Heart right ventricle (tissue), 16 donors: Measurements from ENCODE around the gene ORC4. TPM values are rescaled to one million over a fixed set of nuclear protein-coding genes. Genes with fewer than 3 reads are reported as not detected.
A peak's percentile ranks its signal among the peaks of the same experiment; 100 is the strongest.
"Not testable (repeated sequence)": the region's sequence is repeated elsewhere in the genome, so short reads cannot be mapped to it uniquely, and the experiment has no call there.

ENCODE experiments used
- ATAC-seq, 8 donors: fragments of 200-7000 bp; cut with Tn5 transposase; one replicate each; pipeline ENCODE4 v1.9.1; 2020; ENCODE audit warnings: mild to moderate bottlenecking in 8 of 8, moderate library complexity in 8 of 8, moderate number of reproducible peaks in 1 of 8
- DNase-seq, 2 donors: peaks; one replicate each; pipeline ENCODE4 v3.0.0-alpha.2; 2020
- H3K27ac ChIP-seq, 10 donors: fragments of 200-600 bp; sonication (generic) in 2 of 10; one replicate each; pipeline versions ENCODE4 v1.5.0 to v1.8.0; 2020 to 2022; ENCODE audit warnings: mild to moderate bottlenecking in 3 of 10
- H3K27me3 ChIP-seq, 7 donors: fragments of 200-600 bp; one replicate each; pipeline ENCODE4 v1.8.0; 2021 to 2022; ENCODE audit warnings: mild to moderate bottlenecking in 2 of 7
- H3K36me3 ChIP-seq, 9 donors: fragments of 200-600 bp; sonication (generic) in 1 of 9; one replicate each; pipeline versions ENCODE4 v1.5.0 to v1.8.0; 2020 to 2022; ENCODE audit warnings: mild to moderate bottlenecking in 2 of 9
- H3K4me1 ChIP-seq, 9 donors: fragments of 200-600 bp; sonication (generic) in 1 of 9; one replicate each; pipeline versions ENCODE4 v1.5.0 to v1.8.0; 2020 to 2022; ENCODE audit warnings: mild to moderate bottlenecking in 4 of 9
- H3K4me3 ChIP-seq, 10 donors: fragments of 200-600 bp; sonication (generic) in 2 of 10; one replicate each; pipeline versions ENCODE4 v1.5.0 to v1.8.0; 2020 to 2022; ENCODE audit warnings: mild to moderate bottlenecking in 7 of 10, moderate library complexity in 2 of 10
- H3K9me3 ChIP-seq, 11 donors: fragments of 200-600 bp in 10 of 11; sonication (generic) in 2 of 11; one replicate each; pipeline versions ENCODE4 v1.5.0 to v1.8.0; 2013 to 2022; ENCODE audit warnings: mild to moderate bottlenecking in 2 of 11, control low read depth in 1 of 11, moderate library complexity in 1 of 11
- WGBS, 2 donors: extraction: QIAGEN DNeasy Blood & Tissue Kit; methylation state at CpG; one replicate each; pipeline ENCODE4 v1.1.7; 2013; ENCODE audit warnings: inconsistent platforms in 1 of 2; 5-methylcytosine and 5-hydroxymethylcytosine counted together
- intact Hi-C, 10 donors: fragments of 100-400 bp; cut with DNase I; formaldehyde crosslinking; loops; one replicate each; pipeline versions ENCODE4 v1.11.1 to v1.14.2; 2022
- polyA plus RNA-seq, 2 donors: library from polyadenylated mRNA; stranded (reverse); fragments of 200-250 nt; gene quantifications; one replicate each; pipeline ENCODE4 v1.2.3, GENCODE V29; 2013
- total RNA-seq, 10 donors: library from RNA; stranded (reverse); fragmentation: NEBNext Ultra II Directional in 3 of 10; extraction: Animal tissue kit (Norgen Biotek cat#: 25700) in 3 of 10; gene quantifications; one replicate each; pipeline versions ENCODE4 v1.2.1 to v1.2.4, GENCODE V29; 2021 to 2023
- TF ChIP-seq, protein P1 (sequence below), 9 donors: fragments of 200-600 bp; sonication (generic) in 2 of 9; IDR thresholded peaks; one replicate each; pipeline versions ENCODE4 v1.5.0 to v1.8.0; 2021 to 2022; ENCODE audit warnings: antibody characterized with exemption in 9 of 9, mild to moderate bottlenecking in 5 of 9, moderate library complexity in 1 of 9
- donor health status: Arrhythmogenic right ventricular cardiomyopathy.
- donor health status: ischemic (EF 13 %, LVEDD 7.1; RV severe dilation, severe dysfunction).
- donor health status: healthy with polysubstance abuse.
- donor health status: DM: no; HTN: yes; CAD: no.
- donor health status: DM: no; HTN: no; CAD: no.
- donor health status: ischemic (EF 25% LVEDD 6.9; RV normal size, moderate dysfunction).
- donor health status: ischemic (EF 25% LVEDD 5.7; RV mildly dilated, moderate dysfunction).
- donor health status: healthy.
- donor health status: DM: yes; HTN: yes; CAD: no.
- donor health status: Ischemic cardiomyopathy.
- donor health status: ischemic (EF 35%, LVEDD 5.7; RV mildly dilated, moderate dysfunction).
- donor health status: nonischemic (EF 11% LVEDD 7.7; RV severe dilation, severe dysfunction).
- donor health status: DM: yes; HTN: yes; CAD: no.
- donor health status: PGD.
- donor health status: ischemic (EF 29% LVEDD 5.4; RV normal size, mild dysfunction).
- donor health status: nonischemic (EF 23%, LVEDD 6.1; RV moderate dilation, normal function).

Gene ORC4
- total and polyA plus RNA-seq, 12 donors, result 8.4 to 51.7 (median 38.8) TPM

DNA sequence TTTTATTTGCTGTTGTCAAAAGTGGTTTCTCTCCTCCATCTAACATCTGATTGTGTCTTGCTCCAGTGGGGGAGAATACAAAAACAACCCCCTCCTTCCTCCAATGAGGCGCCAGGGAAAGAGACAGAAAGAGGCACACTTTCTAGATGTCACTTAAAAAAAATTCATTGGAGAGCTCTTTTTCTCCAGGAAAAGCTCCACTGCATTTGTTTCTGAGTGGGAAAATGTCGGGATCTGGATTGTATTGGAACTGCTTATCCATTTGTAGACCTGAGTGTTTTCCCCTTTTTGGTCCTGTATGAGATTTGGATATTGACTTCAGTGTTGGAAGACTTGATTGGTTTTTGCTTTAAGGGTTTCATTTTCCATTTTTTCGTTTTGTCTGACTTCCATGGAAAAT, 1.3 kb upstream of the ORC4 start:
- DNase-seq (no peak), ATAC-seq (no peak)
- Histone ChIP-seq H3K4me1 (peaks cover 3 to 59% (median 48%) of the 10 kb centered on the region in 9 donors), H3K27me3 (no peaks in the 10 kb centered on the region), H3K4me3 (peak overlapping the region; percentile 45 to 99 (median 84)), H3K36me3 (peaks cover 0 to 5% (median 0%) of the 10 kb centered on the region in 9 donors), H3K27ac (peak overlapping the region in 9 of 10 donors; percentile 85 to 97 (median 94)), H3K9me3 (no peaks in the 10 kb centered on the region)
- intact Hi-C loops, result no loop called here
- TF ChIP-seq, protein P1, sequence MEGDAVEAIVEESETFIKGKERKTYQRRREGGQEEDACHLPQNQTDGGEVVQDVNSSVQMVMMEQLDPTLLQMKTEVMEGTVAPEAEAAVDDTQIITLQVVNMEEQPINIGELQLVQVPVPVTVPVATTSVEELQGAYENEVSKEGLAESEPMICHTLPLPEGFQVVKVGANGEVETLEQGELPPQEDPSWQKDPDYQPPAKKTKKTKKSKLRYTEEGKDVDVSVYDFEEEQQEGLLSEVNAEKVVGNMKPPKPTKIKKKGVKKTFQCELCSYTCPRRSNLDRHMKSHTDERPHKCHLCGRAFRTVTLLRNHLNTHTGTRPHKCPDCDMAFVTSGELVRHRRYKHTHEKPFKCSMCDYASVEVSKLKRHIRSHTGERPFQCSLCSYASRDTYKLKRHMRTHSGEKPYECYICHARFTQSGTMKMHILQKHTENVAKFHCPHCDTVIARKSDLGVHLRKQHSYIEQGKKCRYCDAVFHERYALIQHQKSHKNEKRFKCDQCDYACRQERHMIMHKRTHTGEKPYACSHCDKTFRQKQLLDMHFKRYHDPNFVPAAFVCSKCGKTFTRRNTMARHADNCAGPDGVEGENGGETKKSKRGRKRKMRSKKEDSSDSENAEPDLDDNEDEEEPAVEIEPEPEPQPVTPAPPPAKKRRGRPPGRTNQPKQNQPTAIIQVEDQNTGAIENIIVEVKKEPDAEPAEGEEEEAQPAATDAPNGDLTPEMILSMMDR (IDR thresholded peaks at IDR 0.05), result no peak
- 1 to 4% methylated on average over 3 of the region's 3 CpGs for WGBS, 2 donors

DNA sequence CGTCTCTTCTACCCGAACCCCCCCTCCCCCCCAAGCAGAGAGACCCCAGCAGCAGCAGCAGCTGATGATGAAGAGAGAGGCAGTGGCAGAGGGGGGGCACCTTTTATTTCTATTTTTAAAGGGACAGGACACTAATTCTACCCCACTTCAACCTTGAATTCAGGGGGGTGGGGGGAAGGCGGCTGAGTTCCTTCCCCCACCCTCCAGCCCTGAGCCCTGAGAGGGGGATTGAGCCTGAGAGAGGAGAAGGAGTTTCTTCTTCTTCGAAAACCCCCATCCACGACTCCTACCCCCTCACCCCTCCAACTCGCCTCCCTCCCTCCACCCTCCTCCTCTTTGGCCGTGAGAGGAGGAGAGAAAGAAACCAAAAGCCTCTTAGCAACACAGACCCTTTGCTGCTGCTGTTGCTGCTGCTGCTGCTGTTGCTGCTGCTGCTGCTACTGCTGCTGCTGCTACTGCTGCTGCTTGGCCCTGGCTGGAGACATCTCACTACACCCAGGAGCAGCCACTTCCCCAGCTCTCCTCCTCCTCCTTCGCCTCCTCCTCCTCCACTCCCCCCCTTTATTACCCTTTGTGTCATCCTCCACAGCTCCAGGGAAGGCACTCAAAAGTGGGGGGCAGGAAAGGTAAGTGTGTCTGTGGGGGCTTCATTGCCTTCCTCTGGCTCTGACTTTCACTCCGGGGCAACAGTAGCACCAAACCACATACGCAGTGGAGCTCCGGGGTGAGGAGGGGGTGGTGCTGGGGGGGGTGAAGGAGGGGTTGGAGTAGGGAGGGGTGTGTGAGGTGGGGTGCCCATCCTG, 723 bp upstream of the ORC4 start, which contains the start of gene MBD5:
TSS of gene MBD5 (plus strand) at position 33 of the 803 bp plus-strand sequence.
- Histone ChIP-seq H3K27me3 (no peaks in the 10 kb centered on the region), H3K4me3 (peak within 1 kb of the TSS; percentile 70 to 99 (median 84)), H3K9me3 (no peaks in the 10 kb centered on the region), H3K4me1 (peaks cover 3 to 59% (median 45%) of the 10 kb centered on the region in 9 donors), H3K27ac (peak within 1 kb of the TSS; percentile 14 to 97 (median 94)), H3K36me3 (peaks cover 0 to 5% (median 0%) of the 10 kb centered on the region in 9 donors)
- TF ChIP-seq, protein P1 (IDR thresholded peaks at IDR 0.05), result no peak
- DNase-seq, result peak in 1 of 2 donors; percentile 23
- ATAC-seq, result peak; percentile 8 to 45 (median 29)
- 0% methylated on average over 10 to 11 of the region's 11 CpGs for WGBS, 2 donors
- intact Hi-C loops, result no loop called here

DNA sequence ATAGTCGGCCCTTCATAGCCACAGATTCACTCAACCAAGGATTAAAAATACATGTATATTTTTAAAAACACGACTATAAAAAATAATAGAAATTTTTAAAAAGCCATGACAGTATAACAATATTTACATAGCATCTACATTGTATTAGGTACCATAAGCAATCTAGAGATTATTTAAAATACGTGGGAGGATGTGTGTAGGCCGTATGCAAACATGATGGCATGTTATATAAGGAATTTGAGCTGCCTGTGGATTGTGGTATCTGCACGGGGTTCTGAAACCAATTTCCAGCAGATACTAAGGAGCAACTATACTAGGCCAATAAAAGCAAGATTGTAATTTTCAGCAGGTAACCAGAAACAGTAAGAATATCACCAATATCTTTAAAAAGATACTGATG, 5.9 kb downstream of the ORC4 start:
- no peak for ATAC-seq
- intact Hi-C loops, result no loop called here

DNA sequence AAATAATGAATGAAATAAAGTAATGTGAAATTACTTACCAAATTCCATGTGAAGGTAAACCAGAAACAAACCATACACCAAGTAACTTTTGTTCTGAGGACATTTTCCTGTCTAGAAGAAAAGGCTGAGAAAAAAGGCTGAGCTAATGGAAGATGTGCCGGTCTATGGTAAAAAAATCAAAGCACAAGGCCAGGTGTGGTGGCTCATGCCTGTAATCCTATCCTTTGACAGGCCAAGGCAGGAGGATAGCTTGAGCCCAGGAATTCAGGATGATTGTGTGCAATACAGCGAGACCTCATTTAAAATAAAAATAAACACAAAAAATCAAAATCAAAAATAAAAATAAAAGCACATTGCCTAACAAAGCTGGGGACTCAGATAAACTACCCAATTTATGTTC, 6.7 kb downstream of the ORC4 start:
- H3K27ac ChIP-seq, result no peak overlapping the region
- 91 to 95% methylated on average over 2 of the region's 2 CpGs for WGBS, 2 donors
- intact Hi-C loops, result no loop called here
- ATAC-seq (no peak), DNase-seq (no peak)
- no peak overlapping the region for H3K4me3 ChIP-seq
- no peaks in the 10 kb centered on the region for H3K27me3 ChIP-seq
- peaks cover 0 to 23% (median 0%) of the 10 kb centered on the region in 11 donors for H3K9me3 ChIP-seq
- peaks cover 0 to 19% (median 6%) of the 10 kb centered on the region in 9 donors for H3K4me1 ChIP-seq
- no peaks in the 10 kb centered on the region for H3K36me3 ChIP-seq
- TF ChIP-seq, protein P1 (IDR thresholded peaks at IDR 0.05), result no peak

More for the DNA sequence above, 5.9 kb downstream of the ORC4 start:
- no peak for DNase-seq
- Histone ChIP-seq H3K27ac (no peak overlapping the region), H3K27me3 (no peaks in the 10 kb centered on the region), H3K36me3 (no peaks in the 10 kb centered on the region), H3K4me1 (peaks cover 3 to 27% (median 13%) of the 10 kb centered on the region in 9 donors), H3K9me3 (peaks cover 0 to 17% (median 0%) of the 10 kb centered on the region in 11 donors), H3K4me3 (no peak overlapping the region)
- TF ChIP-seq, protein P1 (IDR thresholded peaks at IDR 0.05), result no peak
- WGBS, 2 donors, result 79 to 80% methylated on average over 5 of the region's 5 CpGs

DNA sequence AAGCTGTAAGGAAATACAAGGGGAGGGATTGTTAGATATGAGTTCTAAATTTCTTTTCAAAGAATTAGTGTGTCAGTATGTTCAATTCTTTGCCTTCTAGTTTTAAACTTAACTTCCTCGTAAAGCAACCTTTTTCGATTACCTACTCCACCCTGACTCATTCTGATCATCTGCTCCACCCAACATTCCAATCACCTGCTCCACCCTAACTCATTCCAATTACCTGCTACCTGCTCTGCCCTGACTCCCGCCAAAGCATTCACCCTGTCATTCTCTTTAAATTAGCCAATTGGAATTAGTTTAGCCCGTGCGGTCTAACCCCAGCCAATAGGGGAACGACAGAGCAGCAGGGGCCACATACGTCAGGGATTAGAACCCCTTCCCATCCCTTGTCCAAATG, 12.1 kb downstream of the ORC4 start:
- ATAC-seq, H3K27ac ChIP-seq, H3K4me1 ChIP-seq, H3K27me3 ChIP-seq, intact Hi-C loops, DNase-seq, H3K36me3 ChIP-seq, H3K4me3 ChIP-seq: not testable (repeated sequence)
- peaks cover 0 to 39% (median 2%) of the 10 kb centered on the region in 11 donors for H3K9me3 ChIP-seq
- 98 to 99% methylated on average over 7 of the region's 7 CpGs for WGBS, 2 donors
